HL-60 (cell line): ENCODE measurements around the gene DENND4B.
A peak's percentile ranks its signal among the peaks of the same experiment; 100 is the strongest.

Experiments used
- DNase-seq, 2 experiments: peaks; one replicate each; pipeline ENCODE4 v3.0.0-alpha.2; 2010 to 2020; ENCODE audit warnings: low read depth in 1 of 2, low spot score in 1 of 2
- H3K27ac ChIP-seq: fragments of 250-450 bp; sonication (Bioruptor Pico); replicated peaks from 2 replicates; pipeline ENCODE4 v1.5.1; 2020; ENCODE audit warnings: mild to moderate bottlenecking, moderate library complexity
- H3K27me3 ChIP-seq: fragments of 250-450 bp; sonication (Bioruptor Pico); 2 replicates; pipeline ENCODE4 v1.5.1; 2021; ENCODE audit warnings: mild to moderate bottlenecking, moderate library complexity; ENCODE audit not compliant: insufficient read depth, poor library complexity, severe bottlenecking
- H3K4me3 ChIP-seq: replicated peaks from 2 replicates; pipeline ENCODE4 v1.5.1; 2011; ENCODE audit warnings: mild to moderate bottlenecking, control low read depth, low read length; ENCODE audit not compliant: insufficient read depth
- CTCF ChIP-seq: IDR thresholded peaks from one replicate; pipeline ENCODE4 v1.5.1; 2011; ENCODE audit warnings: low read length, control low read depth, inconsistent platforms; ENCODE audit not compliant: insufficient read depth
- GABPA ChIP-seq: IDR thresholded peaks from 2 replicates; pipeline ENCODE4 v1.6.1; 2012; ENCODE audit warnings: low read depth
- POLR2AphosphoS5 ChIP-seq: IDR thresholded peaks from 2 replicates; pipeline ENCODE4 v1.6.1; 2012; ENCODE audit warnings: low read depth
- REST ChIP-seq: IDR thresholded peaks from 2 replicates; pipeline ENCODE4 v1.6.1; 2012; ENCODE audit warnings: low read depth; ENCODE audit not compliant: insufficient replicate concordance
- SPI1 ChIP-seq: IDR thresholded peaks from 2 replicates; pipeline ENCODE4 v1.6.1; 2012; ENCODE audit warnings: low read depth, mild to moderate bottlenecking, borderline replicate concordance

Gene DENND4B

GRCh38 chr1:153945795-153946621 is 510 bp downstream of the DENND4B start:
- H3K4me3 ChIP-seq, result peak overlapping the region; percentile 68
- DNase-seq, result peak; percentile 94 to 95

GRCh38 chr1:153945131-153945794 is 1.3 kb downstream of the DENND4B start:
- H3K27ac ChIP-seq, result peak overlapping the region; percentile 96
- TF ChIP-seq SPI1 (peak; percentile 95), GABPA (peak; percentile 40), REST (no peak), CTCF (no peak), POLR2AphosphoS5 (peak; percentile 75)
- peak overlapping the region; percentile 68 for H3K4me3 ChIP-seq
- no peaks in the 10 kb centered on the region for H3K27me3 ChIP-seq
- DNase-seq, result peak; percentile 88 to 95

More at GRCh38 chr1:153945795-153946621, 510 bp downstream of the DENND4B start:
- Histone ChIP-seq H3K27ac (peak overlapping the region; percentile 96), H3K27me3 (no peaks in the 10 kb centered on the region)
- TF ChIP-seq CTCF, result no peak
- TF ChIP-seq REST, result no peak
- peak; percentile 91 for TF ChIP-seq SPI1
- peak; percentile 76; the same call in 1 of the 2 replicates for TF ChIP-seq POLR2AphosphoS5
- peak; percentile 75 for TF ChIP-seq GABPA

- DNase-seq, result no peak
- H3K4me3 ChIP-seq, result peak overlapping the region; percentile 68
- peak overlapping the region; percentile 96 for H3K27ac ChIP-seq
- TF ChIP-seq POLR2AphosphoS5, result no peak
- no peak for TF ChIP-seq GABPA
- no peak for TF ChIP-seq CTCF
- no peaks in the 10 kb centered on the region for H3K27me3 ChIP-seq
These were observed 1.7 kb downstream of the DENND4B start for GRCh38 chr1:153944827-153945117.
